ENCODE data around the gene OSBPL10. TPM values are rescaled to one million over a fixed set of nuclear protein-coding genes. Genes with fewer than 3 reads are reported as not detected.

OSBPL10 gene
- total RNA-seq, 2 donors from 2014 or later = 23.8 to 33.6 TPM

GRCh38 chr3:31775383-31775782 lies 205.7 kb downstream of the OSBPL10 start:
- TF ChIP-seq, protein P1, sequence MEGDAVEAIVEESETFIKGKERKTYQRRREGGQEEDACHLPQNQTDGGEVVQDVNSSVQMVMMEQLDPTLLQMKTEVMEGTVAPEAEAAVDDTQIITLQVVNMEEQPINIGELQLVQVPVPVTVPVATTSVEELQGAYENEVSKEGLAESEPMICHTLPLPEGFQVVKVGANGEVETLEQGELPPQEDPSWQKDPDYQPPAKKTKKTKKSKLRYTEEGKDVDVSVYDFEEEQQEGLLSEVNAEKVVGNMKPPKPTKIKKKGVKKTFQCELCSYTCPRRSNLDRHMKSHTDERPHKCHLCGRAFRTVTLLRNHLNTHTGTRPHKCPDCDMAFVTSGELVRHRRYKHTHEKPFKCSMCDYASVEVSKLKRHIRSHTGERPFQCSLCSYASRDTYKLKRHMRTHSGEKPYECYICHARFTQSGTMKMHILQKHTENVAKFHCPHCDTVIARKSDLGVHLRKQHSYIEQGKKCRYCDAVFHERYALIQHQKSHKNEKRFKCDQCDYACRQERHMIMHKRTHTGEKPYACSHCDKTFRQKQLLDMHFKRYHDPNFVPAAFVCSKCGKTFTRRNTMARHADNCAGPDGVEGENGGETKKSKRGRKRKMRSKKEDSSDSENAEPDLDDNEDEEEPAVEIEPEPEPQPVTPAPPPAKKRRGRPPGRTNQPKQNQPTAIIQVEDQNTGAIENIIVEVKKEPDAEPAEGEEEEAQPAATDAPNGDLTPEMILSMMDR (conservative IDR thresholded peaks at IDR 0.05) = no peak

DNA sequence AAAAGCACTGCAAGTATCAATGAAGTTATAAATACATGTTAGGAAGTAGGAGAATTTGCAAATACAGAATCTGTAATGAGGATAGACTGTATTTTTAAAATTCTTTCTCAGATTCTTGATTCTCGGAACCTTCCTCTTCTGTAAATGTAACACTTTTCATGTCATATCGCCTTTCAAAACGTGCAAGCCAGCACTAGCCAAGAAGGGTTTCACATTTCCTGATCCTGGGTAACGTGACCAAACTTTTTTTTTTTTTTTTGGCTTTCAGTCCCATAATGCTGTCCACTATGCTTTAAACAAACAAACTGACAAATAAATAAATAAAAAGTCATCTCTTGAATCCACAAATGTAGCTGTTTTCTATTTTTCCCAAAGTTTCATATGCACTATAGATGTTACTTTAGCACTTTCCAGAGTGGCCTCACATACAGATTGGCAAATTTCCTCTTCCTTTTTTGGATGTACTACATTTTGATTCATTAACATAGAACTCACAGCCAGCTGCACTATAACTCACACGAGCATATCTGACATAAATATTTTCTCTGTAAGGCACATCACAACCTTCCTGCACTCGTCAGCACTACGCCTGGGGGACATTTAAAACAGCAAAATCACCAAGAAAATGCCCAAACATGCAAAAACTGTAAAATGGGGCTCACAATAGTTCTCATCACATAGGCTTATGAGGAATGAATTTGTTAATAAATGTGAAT lies 208.1 kb downstream of the OSBPL10 start:
- Histone ChIP-seq H3K9me3 (ENCODE audit: control insufficient read depth, low read length) (no peaks in the 10 kb centered on the region), H3K9ac (ENCODE audit: extremely low read depth, low read length, poor library complexity, severe bottlenecking) (no peak overlapping the region), H3K27me3 (ENCODE audit: control insufficient read depth, insufficient read depth, low read length, poor library complexity, severe bottlenecking) (no peaks in the 10 kb centered on the region), H3K4me1 (ENCODE audit: control insufficient read depth, insufficient read depth, low read length) (no peaks in the 10 kb centered on the region), H3K36me3 (ENCODE audit: control insufficient read depth, insufficient read depth, low read length) (no peaks in the 10 kb centered on the region), H3K27ac (ENCODE audit: low read depth, low read length) (no peak overlapping the region), H3K4me3 (ENCODE audit: low read length) (no peak overlapping the region)
- H3K36me3 Mint-ChIP-seq (ENCODE audit: low read depth) = no peaks in the 10 kb centered on the region
- DNase-seq = no peak
- H3K4me1 Mint-ChIP-seq = peaks cover 12% of the 10 kb centered on the region
- H3K9me3 Mint-ChIP-seq = peaks cover 5% of the 10 kb centered on the region
- no peak overlapping the region for H3K4me3 Mint-ChIP-seq
- 93 to 96% methylated on average over 4 to 7 of the region's 7 CpGs for WGBS, 2 experiments (ENCODE audit: insufficient coverage in 1 of 2, insufficient read length in 1 of 2)
- no peak overlapping the region for H3K27ac Mint-ChIP-seq
- H3K27me3 Mint-ChIP-seq (ENCODE audit: insufficient read depth) = no peaks in the 10 kb centered on the region
- TF ChIP-seq, protein P1 (conservative IDR thresholded peaks at IDR 0.05) = no peak

More at GRCh38 chr3:31775383-31775782, 205.7 kb downstream of the OSBPL10 start:
- Histone ChIP-seq H3K36me3 (ENCODE audit: control insufficient read depth, insufficient read depth, low read length) (no peaks in the 10 kb centered on the region), H3K4me3 (ENCODE audit: low read length) (no peak overlapping the region), H3K9ac (ENCODE audit: extremely low read depth, low read length, poor library complexity, severe bottlenecking) (no peak overlapping the region), H3K9me3 (ENCODE audit: control insufficient read depth, low read length) (peaks cover 16% of the 10 kb centered on the region), H3K27ac (ENCODE audit: low read depth, low read length) (no peak overlapping the region), H3K4me1 (ENCODE audit: control insufficient read depth, insufficient read depth, low read length) (no peaks in the 10 kb centered on the region), H3K27me3 (ENCODE audit: control insufficient read depth, insufficient read depth, low read length, poor library complexity, severe bottlenecking) (no peaks in the 10 kb centered on the region)
- Mint-ChIP-seq H3K27ac (no peak overlapping the region), H3K4me3 (no peak overlapping the region), H3K4me1 (peaks cover 5% of the 10 kb centered on the region), H3K36me3 (ENCODE audit: low read depth) (peaks cover 9% of the 10 kb centered on the region), H3K9me3 (peaks cover 25% of the 10 kb centered on the region), H3K27me3 (ENCODE audit: insufficient read depth) (no peaks in the 10 kb centered on the region)
- DNase-seq = no peak
- 96% methylated on average over 4 of the region's 4 CpGs for WGBS, 2 experiments (ENCODE audit: insufficient coverage in 1 of 2, insufficient read length in 1 of 2)

DNA sequence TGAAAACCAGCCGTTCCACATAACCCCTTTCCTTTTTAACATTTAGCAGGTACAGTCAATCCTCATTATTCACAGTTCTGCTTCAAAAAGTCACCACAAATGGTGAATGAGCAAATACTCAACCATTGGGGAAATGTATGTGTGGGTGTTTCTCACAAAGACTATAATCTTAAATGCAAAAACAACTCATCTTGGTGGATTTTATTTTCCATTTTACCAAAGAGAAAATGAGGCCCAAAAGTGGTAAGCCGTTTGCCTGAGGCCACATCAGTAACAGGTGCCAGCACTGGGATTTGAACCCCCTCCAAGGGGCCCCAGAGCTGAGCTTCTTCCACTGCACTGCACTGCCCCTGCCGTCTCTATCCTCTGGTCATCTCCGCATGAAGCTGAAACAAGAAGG lies 208.8 kb downstream of the OSBPL10 start:
- H3K27ac Mint-ChIP-seq = no peak overlapping the region
- H3K36me3 Mint-ChIP-seq (ENCODE audit: low read depth) = no peaks in the 10 kb centered on the region
- H3K4me1 ChIP-seq (ENCODE audit: control insufficient read depth, insufficient read depth, low read length) = no peaks in the 10 kb centered on the region
- H3K27me3 ChIP-seq (ENCODE audit: control insufficient read depth, insufficient read depth, low read length, poor library complexity, severe bottlenecking) = no peaks in the 10 kb centered on the region
- no peaks in the 10 kb centered on the region for H3K27me3 Mint-ChIP-seq (ENCODE audit: insufficient read depth)
- 90 to 100% methylated on average over 1 to 4 of the region's 4 CpGs for WGBS, 2 experiments (ENCODE audit: insufficient coverage in 1 of 2, insufficient read length in 1 of 2)
- no peaks in the 10 kb centered on the region for H3K36me3 ChIP-seq (ENCODE audit: control insufficient read depth, insufficient read depth, low read length)
- TF ChIP-seq, protein P1 (conservative IDR thresholded peaks at IDR 0.05) = no peak
- DNase-seq = no peak
- H3K4me3 Mint-ChIP-seq = no peak overlapping the region
- H3K4me3 ChIP-seq (ENCODE audit: low read length) = no peak overlapping the region
- H3K4me1 Mint-ChIP-seq = peaks cover 16% of the 10 kb centered on the region
- no peaks in the 10 kb centered on the region for H3K9me3 ChIP-seq (ENCODE audit: control insufficient read depth, low read length)
- H3K9me3 Mint-ChIP-seq = no peaks in the 10 kb centered on the region
- H3K27ac ChIP-seq (ENCODE audit: low read depth, low read length) = no peak overlapping the region
- H3K9ac ChIP-seq (ENCODE audit: extremely low read depth, low read length, poor library complexity, severe bottlenecking) = no peak overlapping the region
